ENCODE data around the gene FAM149B1.

The FAM149B1 gene

GRCh38 chr10:73205081-73205480 is 37.2 kb downstream of the FAM149B1 start:
- no peak overlapping the region for H3K27ac ChIP-seq (ENCODE audit: low read depth, low read length)
- H3K4me2 ChIP-seq (ENCODE audit: low read length): no peak overlapping the region
- H2AK5ac ChIP-seq (ENCODE audit: low read length): no peak overlapping the region
- no peak overlapping the region for H3K23ac ChIP-seq (ENCODE audit: low read length)
- no peak overlapping the region for H2BK15ac ChIP-seq (replicated peaks; ENCODE audit: low read depth)
- no peak overlapping the region for H3K4me3 ChIP-seq (ENCODE audit: low read length)
- DNase-seq: no peak
- no peak overlapping the region for H4K8ac ChIP-seq (ENCODE audit: low read depth, low read length)
- no peaks in the 10 kb centered on the region for H3K79me1 ChIP-seq (ENCODE audit: low read length)
- H3K36me3 ChIP-seq (ENCODE audit: control insufficient read depth, insufficient read depth, low read length): no peaks in the 10 kb centered on the region
- H3K79me2 ChIP-seq (ENCODE audit: control insufficient read depth, insufficient read depth, low read length): no peaks in the 10 kb centered on the region
- no peaks in the 10 kb centered on the region for H3K27me3 ChIP-seq (ENCODE audit: insufficient read depth, low read length, poor library complexity)
- no peak overlapping the region for H4K5ac ChIP-seq (ENCODE audit: low read length)
- no peak overlapping the region for H3K9ac ChIP-seq (ENCODE audit: low read length)
- H2BK5ac ChIP-seq (ENCODE audit: low read length): no peak overlapping the region
- H3K56ac ChIP-seq (ENCODE audit: low read length): no peak overlapping the region
- no peak overlapping the region for H3K18ac ChIP-seq (ENCODE audit: low read length)
- no CpG with 5 or more reads among the region's 3 CpGs for WGBS (ENCODE audit: extremely low coverage, insufficient coverage, low lambda C conversion rate)
- no peaks in the 10 kb centered on the region for H3K4me1 ChIP-seq (ENCODE audit: control insufficient read depth, low read depth, low read length)
- H3K4ac ChIP-seq (ENCODE audit: low read depth, low read length): no peak overlapping the region
- H2BK120ac ChIP-seq (ENCODE audit: low read depth, low read length): no peak overlapping the region

DNA sequence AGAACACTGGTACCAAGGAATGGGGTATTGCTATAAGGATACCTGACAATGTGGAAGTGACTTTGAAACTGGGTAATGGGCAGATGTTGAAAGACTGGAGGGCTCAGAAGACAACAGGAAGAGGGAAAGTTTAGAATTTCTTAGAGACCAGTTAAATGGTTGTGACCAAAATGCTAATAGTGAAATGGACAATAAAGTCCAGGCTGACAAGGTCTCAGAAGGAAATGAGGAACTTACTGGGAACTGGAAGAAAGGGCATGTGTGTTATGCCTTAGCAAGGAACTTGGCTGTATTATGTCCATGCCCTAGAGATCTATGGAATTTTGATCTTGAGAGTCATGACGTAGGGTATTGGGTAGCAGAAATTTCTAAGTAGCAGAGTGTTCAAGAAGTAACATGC is 38.0 kb downstream of the FAM149B1 start:
- DNase-seq: no peak
- Histone ChIP-seq H2BK120ac (ENCODE audit: low read depth, low read length) (no peak overlapping the region), H2BK15ac (replicated peaks; ENCODE audit: low read depth) (no peak overlapping the region), H3K23ac (ENCODE audit: low read length) (no peak overlapping the region), H3K4me1 (ENCODE audit: control insufficient read depth, low read depth, low read length) (no peaks in the 10 kb centered on the region), H3K18ac (ENCODE audit: low read length) (no peak overlapping the region), H3K36me3 (ENCODE audit: control insufficient read depth, insufficient read depth, low read length) (no peaks in the 10 kb centered on the region), H3K27ac (ENCODE audit: low read depth, low read length) (no peak overlapping the region), H2BK5ac (ENCODE audit: low read length) (no peak overlapping the region), H3K79me2 (ENCODE audit: control insufficient read depth, insufficient read depth, low read length) (no peaks in the 10 kb centered on the region), H3K56ac (ENCODE audit: low read length) (no peak overlapping the region), H3K4me2 (ENCODE audit: low read length) (no peak overlapping the region), H3K9ac (ENCODE audit: low read length) (no peak overlapping the region), H2AK5ac (ENCODE audit: low read length) (no peak overlapping the region), H3K4me3 (ENCODE audit: low read length) (no peak overlapping the region), H4K8ac (ENCODE audit: low read depth, low read length) (no peak overlapping the region), H3K4ac (ENCODE audit: low read depth, low read length) (no peak overlapping the region), H3K27me3 (ENCODE audit: insufficient read depth, low read length, poor library complexity) (no peaks in the 10 kb centered on the region), H4K5ac (ENCODE audit: low read length) (no peak overlapping the region), H3K79me1 (ENCODE audit: low read length) (no peaks in the 10 kb centered on the region)
- WGBS (ENCODE audit: extremely low coverage, insufficient coverage, low lambda C conversion rate): no CpG with 5 or more reads among the region's 1 CpG

GRCh38 chr10:73206385-73206784 is 38.5 kb downstream of the FAM149B1 start:
- Histone ChIP-seq H3K79me2 (ENCODE audit: control insufficient read depth, insufficient read depth, low read length) (no peaks in the 10 kb centered on the region), H4K8ac (ENCODE audit: low read depth, low read length) (no peak overlapping the region), H2BK15ac (replicated peaks; ENCODE audit: low read depth) (no peak overlapping the region), H3K56ac (ENCODE audit: low read length) (no peak overlapping the region), H3K27ac (ENCODE audit: low read depth, low read length) (no peak overlapping the region), H3K4me1 (ENCODE audit: control insufficient read depth, low read depth, low read length) (no peaks in the 10 kb centered on the region), H4K5ac (ENCODE audit: low read length) (no peak overlapping the region), H2AK5ac (ENCODE audit: low read length) (no peak overlapping the region), H3K79me1 (ENCODE audit: low read length) (no peaks in the 10 kb centered on the region), H2BK120ac (ENCODE audit: low read depth, low read length) (no peak overlapping the region), H3K18ac (ENCODE audit: low read length) (no peak overlapping the region), H3K4me2 (ENCODE audit: low read length) (no peak overlapping the region), H3K27me3 (ENCODE audit: insufficient read depth, low read length, poor library complexity) (no peaks in the 10 kb centered on the region), H3K23ac (ENCODE audit: low read length) (no peak overlapping the region), H3K36me3 (ENCODE audit: control insufficient read depth, insufficient read depth, low read length) (no peaks in the 10 kb centered on the region), H3K4ac (ENCODE audit: low read depth, low read length) (no peak overlapping the region), H3K4me3 (ENCODE audit: low read length) (no peak overlapping the region), H3K9ac (ENCODE audit: low read length) (no peak overlapping the region), H2BK5ac (ENCODE audit: low read length) (no peak overlapping the region)
- no peak for DNase-seq
- WGBS (ENCODE audit: extremely low coverage, insufficient coverage, low lambda C conversion rate): no CpG with 5 or more reads among the region's 5 CpGs

DNA sequence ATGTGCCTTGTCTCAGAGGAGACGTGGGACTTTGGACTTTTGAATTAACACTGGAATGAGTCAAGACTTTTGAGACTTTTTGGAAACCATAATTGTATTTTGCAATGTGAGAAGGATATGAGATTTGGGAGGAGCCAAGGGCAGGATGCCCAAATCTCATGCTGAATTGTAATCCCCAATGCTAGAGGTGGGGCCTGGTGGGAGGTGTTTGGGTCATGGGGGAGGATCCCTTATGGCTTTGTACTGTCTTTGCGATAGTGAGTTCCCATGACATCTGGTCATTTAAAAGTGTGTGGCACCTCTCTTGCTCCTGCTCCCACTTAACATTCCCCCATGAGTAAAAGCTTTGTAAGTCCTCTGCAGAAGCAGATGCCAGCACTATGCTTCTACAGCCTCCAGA is 40.0 kb downstream of the FAM149B1 start:
- Histone ChIP-seq H4K5ac (ENCODE audit: low read length) (no peak overlapping the region), H2BK120ac (ENCODE audit: low read depth, low read length) (no peak overlapping the region), H3K27ac (ENCODE audit: low read depth, low read length) (no peak overlapping the region), H2BK5ac (ENCODE audit: low read length) (no peak overlapping the region), H4K8ac (ENCODE audit: low read depth, low read length) (no peak overlapping the region), H3K23ac (ENCODE audit: low read length) (no peak overlapping the region), H3K56ac (ENCODE audit: low read length) (no peak overlapping the region), H3K79me2 (ENCODE audit: control insufficient read depth, insufficient read depth, low read length) (no peaks in the 10 kb centered on the region), H3K18ac (ENCODE audit: low read length) (no peak overlapping the region), H3K4ac (ENCODE audit: low read depth, low read length) (no peak overlapping the region), H3K4me3 (ENCODE audit: low read length) (no peak overlapping the region), H3K4me2 (ENCODE audit: low read length) (no peak overlapping the region), H3K79me1 (ENCODE audit: low read length) (no peaks in the 10 kb centered on the region), H2BK15ac (replicated peaks; ENCODE audit: low read depth) (no peak overlapping the region), H3K36me3 (ENCODE audit: control insufficient read depth, insufficient read depth, low read length) (no peaks in the 10 kb centered on the region), H2AK5ac (ENCODE audit: low read length) (no peak overlapping the region), H3K4me1 (ENCODE audit: control insufficient read depth, low read depth, low read length) (no peaks in the 10 kb centered on the region), H3K27me3 (ENCODE audit: insufficient read depth, low read length, poor library complexity) (no peaks in the 10 kb centered on the region), H3K9ac (ENCODE audit: low read length) (no peak overlapping the region)
- WGBS (ENCODE audit: extremely low coverage, insufficient coverage, low lambda C conversion rate): no CpG with 5 or more reads among the region's 2 CpGs
- DNase-seq: no peak

GRCh38 chr10:73209705-73210104 is 41.8 kb downstream of the FAM149B1 start:
- Histone ChIP-seq H2BK15ac (replicated peaks; ENCODE audit: low read depth) (no peak overlapping the region), H3K27me3 (ENCODE audit: insufficient read depth, low read length, poor library complexity) (no peaks in the 10 kb centered on the region), H3K4me3 (ENCODE audit: low read length) (no peak overlapping the region), H2BK5ac (ENCODE audit: low read length) (no peak overlapping the region), H3K27ac (ENCODE audit: low read depth, low read length) (no peak overlapping the region), H3K56ac (ENCODE audit: low read length) (no peak overlapping the region), H3K4ac (ENCODE audit: low read depth, low read length) (no peak overlapping the region), H4K8ac (ENCODE audit: low read depth, low read length) (no peak overlapping the region), H3K23ac (ENCODE audit: low read length) (no peak overlapping the region), H2AK5ac (ENCODE audit: low read length) (no peak overlapping the region), H3K36me3 (ENCODE audit: control insufficient read depth, insufficient read depth, low read length) (no peaks in the 10 kb centered on the region), H4K5ac (ENCODE audit: low read length) (no peak overlapping the region), H3K79me1 (ENCODE audit: low read length) (no peaks in the 10 kb centered on the region), H3K4me1 (ENCODE audit: control insufficient read depth, low read depth, low read length) (no peaks in the 10 kb centered on the region), H3K4me2 (ENCODE audit: low read length) (no peak overlapping the region), H3K18ac (ENCODE audit: low read length) (no peak overlapping the region), H3K9ac (ENCODE audit: low read length) (no peak overlapping the region), H3K79me2 (ENCODE audit: control insufficient read depth, insufficient read depth, low read length) (no peaks in the 10 kb centered on the region), H2BK120ac (ENCODE audit: low read depth, low read length) (no peak overlapping the region)
- no CpG with 5 or more reads among the region's 1 CpG for WGBS (ENCODE audit: extremely low coverage, insufficient coverage, low lambda C conversion rate)
- DNase-seq: no peak

DNA sequence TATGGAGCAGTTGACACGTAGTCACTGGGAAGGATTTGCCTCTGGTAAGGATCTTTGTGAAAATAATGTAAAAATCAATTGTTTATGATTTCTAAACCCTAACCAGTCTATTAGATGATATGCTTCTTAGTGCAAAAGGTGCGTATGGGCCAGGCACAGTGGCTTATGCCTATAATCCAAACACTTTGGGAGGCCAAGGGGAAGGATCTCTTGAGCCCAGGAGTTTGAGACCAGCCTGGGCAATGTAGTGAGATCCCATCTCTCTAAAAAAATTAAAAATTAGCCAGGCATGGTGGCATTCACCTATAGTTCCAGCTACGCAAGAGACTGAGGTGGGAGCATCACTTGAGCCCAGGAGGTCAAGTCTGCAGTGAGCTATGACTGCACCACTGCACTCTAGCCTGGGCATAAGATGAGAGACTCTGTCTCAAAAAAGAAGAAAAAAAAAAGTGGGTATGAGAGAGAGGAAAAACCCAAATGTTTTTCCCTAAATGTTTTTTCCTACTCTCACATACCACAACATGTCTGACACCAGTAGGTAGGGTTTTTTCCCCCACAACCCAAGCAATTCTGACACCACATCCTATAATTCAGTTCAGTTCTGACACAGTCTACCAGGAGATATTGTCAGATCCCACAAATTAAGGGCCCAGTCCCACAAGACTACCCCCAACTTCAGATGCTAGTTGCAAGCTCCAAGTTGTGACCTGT is 42.6 kb downstream of the FAM149B1 start:
- Histone ChIP-seq H4K8ac (ENCODE audit: low read depth, low read length) (no peak overlapping the region), H4K5ac (ENCODE audit: low read length) (no peak overlapping the region), H3K56ac (ENCODE audit: low read length) (no peak overlapping the region), H2BK120ac (ENCODE audit: low read depth, low read length) (no peak overlapping the region), H3K27me3 (ENCODE audit: insufficient read depth, low read length, poor library complexity) (no peaks in the 10 kb centered on the region), H3K79me2 (ENCODE audit: control insufficient read depth, insufficient read depth, low read length) (no peaks in the 10 kb centered on the region), H3K4ac (ENCODE audit: low read depth, low read length) (no peak overlapping the region), H3K36me3 (ENCODE audit: control insufficient read depth, insufficient read depth, low read length) (no peaks in the 10 kb centered on the region), H3K79me1 (ENCODE audit: low read length) (no peaks in the 10 kb centered on the region), H2BK5ac (ENCODE audit: low read length) (no peak overlapping the region), H3K4me3 (ENCODE audit: low read length) (no peak overlapping the region), H2AK5ac (ENCODE audit: low read length) (no peak overlapping the region), H3K4me2 (ENCODE audit: low read length) (no peak overlapping the region), H3K4me1 (ENCODE audit: control insufficient read depth, low read depth, low read length) (no peaks in the 10 kb centered on the region), H3K23ac (ENCODE audit: low read length) (no peak overlapping the region), H2BK15ac (replicated peaks; ENCODE audit: low read depth) (no peak overlapping the region), H3K18ac (ENCODE audit: low read length) (no peak overlapping the region), H3K27ac (ENCODE audit: low read depth, low read length) (no peak overlapping the region), H3K9ac (ENCODE audit: low read length) (no peak overlapping the region)
- DNase-seq: no peak
- WGBS (ENCODE audit: extremely low coverage, insufficient coverage, low lambda C conversion rate): no CpG with 5 or more reads among the region's 3 CpGs

Data from mesendoderm (in vitro differentiated cells).